ENCODE data around the gene FNBP1. TPM values are rescaled to one million over a fixed set of nuclear protein-coding genes. Genes with fewer than 3 reads are reported as not detected.
"Not testable (repeated sequence)": the region's sequence is repeated elsewhere in the genome, so short reads cannot be mapped to it uniquely, and the experiment has no call there.

FNBP1 gene
- total and polyA plus RNA-seq, 4 donors: 21.9 to 92.9 (median 63.8) TPM

GRCh38 chr9:130027533-130028365, 15.2 kb downstream of the FNBP1 start:
- ATAC-seq (ENCODE audit: low FRiP score) (no peak), DNase-seq (no peak)
- Histone ChIP-seq H3K4me1 (ENCODE audit: control insufficient read depth in 1 of 2, insufficient read depth in 2 of 2, low read length in 2 of 2) (peaks cover 0 to 10% of the 10 kb centered on the region in 2 donors), H3K9me3 (ENCODE audit: control insufficient read depth, low read length) (no peaks in the 10 kb centered on the region), H3K36me3 (ENCODE audit: control insufficient read depth in 1 of 2, insufficient read depth in 2 of 2, low read length in 1 of 2) (no peaks in the 10 kb centered on the region), H3K27ac (ENCODE audit: low read depth in 1 of 2, low read length in 2 of 2) (no peak overlapping the region), H3K4me3 (ENCODE audit: low read length in 2 of 2) (no peak overlapping the region), H3K27me3 (ENCODE audit: control insufficient read depth in 1 of 2, insufficient read depth in 2 of 2, low read length in 1 of 2) (no peaks in the 10 kb centered on the region)
- WGBS, 2 donors: 90 to 92% methylated on average over 9 of the region's 9 CpGs
- intact Hi-C loops (cut with DNase I): no loop called here

DNA sequence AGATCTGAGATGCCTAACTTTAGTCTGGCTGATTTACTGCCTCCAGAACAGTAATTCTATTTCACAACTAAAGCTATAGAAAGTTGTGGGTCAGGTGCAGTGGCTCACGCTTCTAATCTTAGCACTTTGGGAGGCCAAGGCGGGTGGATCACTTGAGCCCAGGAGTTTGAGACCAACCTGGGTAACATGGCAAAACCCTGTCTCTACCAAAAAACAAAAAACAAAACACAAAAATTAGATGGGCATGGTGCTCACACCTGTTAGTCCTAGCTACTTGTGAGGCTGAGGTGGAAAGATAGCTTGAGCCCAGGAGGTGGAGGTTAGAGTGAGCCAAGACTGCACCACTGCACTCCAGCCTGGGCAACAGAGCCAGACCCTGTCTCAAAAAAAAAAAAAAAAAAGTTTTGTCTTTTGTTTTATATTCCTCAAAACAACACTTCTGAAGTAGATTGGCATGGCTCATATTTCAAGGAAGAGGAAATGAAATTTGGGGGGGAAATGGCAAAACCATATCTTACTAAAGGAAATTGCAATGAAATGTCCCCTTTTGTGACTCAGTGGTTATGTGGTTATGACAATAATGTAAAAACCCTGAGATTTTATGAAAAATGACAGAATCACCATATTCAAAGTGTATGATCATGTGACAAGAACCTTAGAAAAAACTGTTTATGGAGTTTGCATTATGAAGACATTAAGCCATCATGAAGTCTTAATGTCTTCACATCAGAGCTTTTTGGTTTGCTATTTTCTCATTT, 16.2 kb downstream of the FNBP1 start:
- no peak for ATAC-seq (ENCODE audit: low FRiP score)
- peaks cover 0 to 10% of the 10 kb centered on the region in 2 donors for H3K4me1 ChIP-seq (ENCODE audit: control insufficient read depth in 1 of 2, insufficient read depth in 2 of 2, low read length in 2 of 2)
- no peaks in the 10 kb centered on the region for H3K27me3 ChIP-seq (ENCODE audit: control insufficient read depth in 1 of 2, insufficient read depth in 2 of 2, low read length in 1 of 2)

DNA sequence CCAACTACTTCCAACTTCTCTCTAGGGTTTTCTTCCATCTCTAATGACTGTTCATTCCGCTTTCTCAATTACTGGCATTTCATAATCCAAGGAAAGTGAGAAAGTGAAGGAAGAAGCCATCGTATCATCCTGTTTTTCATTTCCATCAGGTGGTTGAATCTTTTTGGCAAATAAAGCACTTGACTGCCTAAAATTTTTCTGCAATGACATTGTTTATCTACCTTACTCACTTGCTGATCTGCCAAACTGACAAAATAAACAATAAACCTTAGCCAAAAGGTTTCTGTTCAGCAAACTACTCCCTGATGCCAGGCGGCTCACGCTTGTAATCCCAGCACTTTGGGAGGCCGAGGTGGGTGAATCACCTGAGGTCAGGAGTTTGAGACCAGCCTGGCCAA, 18.4 kb downstream of the FNBP1 start:
- WGBS, 2 donors: 61 to 66% methylated on average over 5 of the region's 5 CpGs
- Histone ChIP-seq H3K27me3 (ENCODE audit: control insufficient read depth in 1 of 2, insufficient read depth in 2 of 2, low read length in 1 of 2) (no peaks in the 10 kb centered on the region), H3K36me3 (ENCODE audit: control insufficient read depth in 1 of 2, insufficient read depth in 2 of 2, low read length in 1 of 2) (no peaks in the 10 kb centered on the region), H3K9me3 (ENCODE audit: control insufficient read depth, low read length) (no peaks in the 10 kb centered on the region), H3K4me3 (ENCODE audit: low read length in 2 of 2) (no peak overlapping the region), H3K4me1 (ENCODE audit: control insufficient read depth in 1 of 2, insufficient read depth in 2 of 2, low read length in 2 of 2) (peaks cover 0 to 8% of the 10 kb centered on the region in 2 donors), H3K27ac (ENCODE audit: low read depth in 1 of 2, low read length in 2 of 2) (no peak overlapping the region)
- intact Hi-C loops (cut with DNase I): loop anchor here in 1 of 2 donors (5.0 kb wide), 1 partner anchor 57 kb away; no protein-coding TSS in a partner anchor
- ATAC-seq (ENCODE audit: low FRiP score): no peak
- DNase-seq: no peak

More for the DNA sequence above, 16.2 kb downstream of the FNBP1 start:
- WGBS, 2 donors: 93 to 95% methylated on average over 2 of the region's 2 CpGs
- no peak overlapping the region for H3K4me3 ChIP-seq (ENCODE audit: low read length in 2 of 2)
- no peaks in the 10 kb centered on the region for H3K36me3 ChIP-seq (ENCODE audit: control insufficient read depth in 1 of 2, insufficient read depth in 2 of 2, low read length in 1 of 2)
- DNase-seq: no peak
- H3K9me3 ChIP-seq (ENCODE audit: control insufficient read depth, low read length): no peaks in the 10 kb centered on the region
- intact Hi-C loops (cut with DNase I): no loop called here
- no peak overlapping the region for H3K27ac ChIP-seq (ENCODE audit: low read depth in 1 of 2, low read length in 2 of 2)

DNA sequence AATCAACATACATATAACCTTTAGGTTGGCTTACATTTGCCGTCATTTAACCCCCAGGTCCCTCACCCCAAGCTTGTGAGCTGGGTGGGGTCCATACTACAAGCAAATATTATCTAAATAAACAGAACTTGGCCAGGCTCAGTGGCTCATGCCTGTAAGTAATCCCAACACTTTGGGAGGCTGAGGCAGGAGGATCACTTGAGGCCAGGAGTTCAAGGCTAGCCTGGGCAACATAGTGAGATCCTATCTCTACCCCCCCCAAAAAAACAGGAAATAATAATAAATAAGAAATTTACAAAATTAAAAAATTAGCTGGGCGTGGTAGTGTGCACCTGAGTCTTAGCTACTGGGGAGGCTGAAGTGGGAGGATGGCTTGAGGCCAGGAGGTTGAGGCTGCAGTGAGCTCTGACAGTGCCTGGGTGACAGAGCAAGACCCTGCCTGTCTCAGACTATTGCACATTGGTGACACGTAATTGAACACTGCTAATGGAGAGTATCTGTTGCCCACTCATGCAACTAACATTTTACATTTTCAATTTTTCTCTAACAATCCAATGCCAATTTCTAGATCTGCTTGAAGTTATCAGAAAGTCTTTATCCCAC, 18.9 kb downstream of the FNBP1 start:
- Histone ChIP-seq H3K27ac (ENCODE audit: low read depth in 1 of 2, low read length in 2 of 2) (peak overlapping the region in 1 of 2 donors; percentile 34), H3K9me3 (ENCODE audit: control insufficient read depth, low read length) (no peaks in the 10 kb centered on the region), H3K27me3 (ENCODE audit: control insufficient read depth in 1 of 2, insufficient read depth in 2 of 2, low read length in 1 of 2) (no peaks in the 10 kb centered on the region), H3K36me3 (ENCODE audit: control insufficient read depth in 1 of 2, insufficient read depth in 2 of 2, low read length in 1 of 2) (no peaks in the 10 kb centered on the region), H3K4me1 (ENCODE audit: control insufficient read depth in 1 of 2, insufficient read depth in 2 of 2, low read length in 2 of 2) (peaks cover 0 to 8% of the 10 kb centered on the region in 2 donors), H3K4me3 (ENCODE audit: low read length in 2 of 2) (no peak overlapping the region)
- ATAC-seq (ENCODE audit: low FRiP score) (no peak), DNase-seq (no peak)
- intact Hi-C loops (cut with DNase I): loop anchor here in 1 of 2 donors (5.0 kb wide), 1 partner anchor 57 kb away; no protein-coding TSS in a partner anchor
- 93 to 96% methylated on average over 3 of the region's 3 CpGs for WGBS, 2 donors

DNA sequence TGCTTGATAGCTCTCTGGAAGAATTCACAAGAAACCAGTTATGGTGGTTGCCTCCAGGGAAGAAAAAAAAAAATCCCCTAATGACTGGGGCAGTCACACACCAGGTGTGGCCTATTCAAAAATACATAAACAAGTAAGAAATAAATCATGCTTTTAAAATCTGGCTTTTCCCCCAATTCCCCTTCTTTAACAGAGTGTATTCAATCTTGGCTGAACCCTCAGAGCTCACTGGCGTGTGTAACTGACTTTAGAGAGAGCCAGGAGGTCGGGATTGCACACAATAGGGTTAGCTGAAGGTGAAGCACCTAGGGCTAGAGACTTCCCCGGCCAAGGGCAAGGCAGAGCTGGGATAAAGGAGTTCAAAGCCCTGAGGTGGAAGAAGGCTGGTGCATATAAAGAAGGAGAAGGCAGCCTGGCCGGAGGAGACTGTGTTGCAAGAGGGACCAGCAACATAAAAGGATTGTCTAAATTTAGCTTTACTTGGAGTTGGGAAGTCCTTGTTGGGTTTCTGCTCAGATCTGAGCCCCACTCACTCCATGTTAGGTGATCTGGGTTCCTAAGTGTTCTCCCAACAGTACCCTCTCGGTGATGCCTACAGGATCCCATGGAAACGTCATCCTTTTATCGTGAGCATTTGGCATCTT, 19.7 kb downstream of the FNBP1 start:
- ATAC-seq (ENCODE audit: low FRiP score) (peak; percentile 33), DNase-seq (no peak)
- no peaks in the 10 kb centered on the region for H3K27me3 ChIP-seq (ENCODE audit: control insufficient read depth in 1 of 2, insufficient read depth in 2 of 2, low read length in 1 of 2)
- peak overlapping the region; percentile 34 to 79 for H3K27ac ChIP-seq (ENCODE audit: low read depth in 1 of 2, low read length in 2 of 2)
- intact Hi-C loops (cut with DNase I): loop anchor here in 1 of 2 donors (5.0 kb wide), 1 partner anchor 56 kb away; no protein-coding TSS in a partner anchor
- H3K4me1 ChIP-seq (ENCODE audit: control insufficient read depth in 1 of 2, insufficient read depth in 2 of 2, low read length in 2 of 2): peaks cover 0 to 2% of the 10 kb centered on the region in 2 donors
- H3K36me3 ChIP-seq (ENCODE audit: control insufficient read depth in 1 of 2, insufficient read depth in 2 of 2, low read length in 1 of 2): no peaks in the 10 kb centered on the region
- WGBS, 2 donors: 39 to 41% methylated on average over 7 of the region's 7 CpGs
- no peak overlapping the region for H3K4me3 ChIP-seq (ENCODE audit: low read length in 2 of 2)
- H3K9me3 ChIP-seq (ENCODE audit: control insufficient read depth, low read length): no peaks in the 10 kb centered on the region

DNA sequence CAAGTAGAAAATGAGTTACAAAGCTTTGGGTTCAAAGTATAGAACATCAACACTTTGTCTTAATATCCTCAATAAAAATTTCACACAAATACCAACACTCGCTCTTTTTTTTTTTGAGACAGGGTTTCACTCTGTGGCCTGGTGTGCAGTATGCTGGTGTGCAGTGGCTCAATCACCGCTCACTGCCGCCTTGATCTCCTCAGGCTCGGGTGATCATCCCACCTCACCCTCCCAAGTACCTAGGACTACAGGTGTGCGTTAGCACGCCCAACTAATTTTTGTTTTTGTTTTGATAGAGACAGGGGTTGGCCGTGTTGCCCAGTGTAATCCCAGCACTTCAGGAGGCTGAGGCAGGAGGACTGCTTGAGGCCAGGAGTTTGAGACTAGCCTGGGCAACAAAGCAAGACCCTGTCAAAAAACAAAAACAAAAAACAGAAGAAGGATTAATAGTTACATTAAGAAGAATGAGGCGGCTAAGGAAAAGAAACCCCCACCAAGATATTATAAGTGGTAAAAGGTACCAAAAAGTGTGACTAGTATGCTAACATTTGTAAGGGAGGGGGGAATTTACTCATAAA, 20.3 kb downstream of the FNBP1 start:
- Histone ChIP-seq H3K4me3 (ENCODE audit: low read length in 2 of 2) (no peak overlapping the region), H3K27me3 (ENCODE audit: control insufficient read depth in 1 of 2, insufficient read depth in 2 of 2, low read length in 1 of 2) (no peaks in the 10 kb centered on the region), H3K9me3 (ENCODE audit: control insufficient read depth, low read length) (no peaks in the 10 kb centered on the region), H3K27ac (ENCODE audit: low read depth in 1 of 2, low read length in 2 of 2) (peak overlapping the region in 1 of 2 donors; percentile 57), H3K4me1 (ENCODE audit: control insufficient read depth in 1 of 2, insufficient read depth in 2 of 2, low read length in 2 of 2) (peaks cover 0 to 2% of the 10 kb centered on the region in 2 donors), H3K36me3 (ENCODE audit: control insufficient read depth in 1 of 2, insufficient read depth in 2 of 2, low read length in 1 of 2) (no peaks in the 10 kb centered on the region)
- ATAC-seq (ENCODE audit: low FRiP score) (no peak), DNase-seq (no peak)
- intact Hi-C loops (cut with DNase I): loop anchor here in 1 of 2 donors (5.0 kb wide), 1 partner anchor 55 kb away; no protein-coding TSS in a partner anchor
- 80 to 85% methylated on average over 8 of the region's 8 CpGs for WGBS, 2 donors

- intact Hi-C loops (cut with DNase I): loop anchor here in 1 of 2 donors (5.0 kb wide), 1 partner anchor 55 kb away; no protein-coding TSS in a partner anchor
- not testable (repeated sequence) for H3K4me3 ChIP-seq (ENCODE audit: low read length in 2 of 2); DNase-seq; ATAC-seq (ENCODE audit: low FRiP score); H3K27me3 ChIP-seq (ENCODE audit: control insufficient read depth in 1 of 2, insufficient read depth in 2 of 2, low read length in 1 of 2); H3K4me1 ChIP-seq (ENCODE audit: control insufficient read depth in 1 of 2, insufficient read depth in 2 of 2, low read length in 2 of 2); H3K9me3 ChIP-seq (ENCODE audit: control insufficient read depth, low read length); H3K36me3 ChIP-seq (ENCODE audit: control insufficient read depth in 1 of 2, insufficient read depth in 2 of 2, low read length in 1 of 2)
- peak overlapping the region in 1 of 2 donors; percentile 2 for H3K27ac ChIP-seq (ENCODE audit: low read depth in 1 of 2, low read length in 2 of 2)
- 93 to 95% methylated on average over 3 of the region's 3 CpGs for WGBS, 2 donors
These were observed 21.1 kb downstream of the FNBP1 start for GRCh38 chr9:130021842-130022241.

GRCh38 chr9:130021123-130021522, 21.9 kb downstream of the FNBP1 start:
- WGBS, 2 donors: 1 to 3% methylated on average over 2 of the region's 2 CpGs
- no peak for DNase-seq
- no peaks in the 10 kb centered on the region for H3K27me3 ChIP-seq (ENCODE audit: control insufficient read depth in 1 of 2, insufficient read depth in 2 of 2, low read length in 1 of 2)
- H3K4me1 ChIP-seq (ENCODE audit: control insufficient read depth in 1 of 2, insufficient read depth in 2 of 2, low read length in 2 of 2): peaks cover 0 to 2% of the 10 kb centered on the region in 2 donors
- H3K27ac ChIP-seq (ENCODE audit: low read depth in 1 of 2, low read length in 2 of 2): no peak overlapping the region
- ATAC-seq (ENCODE audit: low FRiP score): peak; percentile 40
- no peaks in the 10 kb centered on the region for H3K36me3 ChIP-seq (ENCODE audit: control insufficient read depth in 1 of 2, insufficient read depth in 2 of 2, low read length in 1 of 2)
- intact Hi-C loops (cut with DNase I): loop anchor here in 1 of 2 donors (5.0 kb wide), 1 partner anchor 54 kb away; no protein-coding TSS in a partner anchor
- no peak overlapping the region for H3K4me3 ChIP-seq (ENCODE audit: low read length in 2 of 2)
- H3K9me3 ChIP-seq (ENCODE audit: control insufficient read depth, low read length): no peaks in the 10 kb centered on the region

All from aorta (tissue), 5 donors.